H9 (cell line): ENCODE results near the gene WDR91. TPM values are rescaled to one million over a fixed set of nuclear protein-coding genes. Genes with fewer than 3 reads are reported as not detected.

ENCODE experiments used
- DNase-seq: peaks from one replicate; pipeline ENCODE4 v3.0.0-alpha.2; 2017
- H2AFZ ChIP-seq: one replicate; pipeline ENCODE4 v1.6.1; 2013; ENCODE audit warnings: mild to moderate bottlenecking, low read length, control low read depth, moderate library complexity
- H2AK5ac ChIP-seq: 2 replicates; pipeline ENCODE4 v1.6.1; 2013; ENCODE audit warnings: low read length, control low read depth, mixed read lengths; ENCODE audit not compliant: insufficient read length
- H2BK120ac ChIP-seq: one replicate; pipeline ENCODE4 v1.6.1; 2013; ENCODE audit warnings: low read depth, mild to moderate bottlenecking, low read length, control low read depth, inconsistent platforms; ENCODE audit not compliant: poor library complexity, severe bottlenecking
- H2BK12ac ChIP-seq: 2 replicates; pipeline ENCODE4 v1.6.1; 2013; ENCODE audit warnings: low read length, control low read depth, mixed read lengths, low read depth; ENCODE audit not compliant: insufficient read length
- H2BK15ac ChIP-seq: 2 replicates; pipeline ENCODE4 v1.6.1; 2013; ENCODE audit warnings: low read depth, low read length, control low read depth
- H2BK20ac ChIP-seq: one replicate; pipeline ENCODE4 v1.6.1; 2013; ENCODE audit warnings: low read depth, mild to moderate bottlenecking, low read length, control low read depth, inconsistent platforms; ENCODE audit not compliant: poor library complexity, severe bottlenecking
- H2BK5ac ChIP-seq: 2 replicates; pipeline ENCODE4 v1.6.1; 2013; ENCODE audit warnings: low read length, control low read depth, mixed read lengths; ENCODE audit not compliant: insufficient read length
- H3K14ac ChIP-seq: 2 replicates; pipeline ENCODE4 v1.6.1; 2013; ENCODE audit warnings: low read length, control low read depth; ENCODE audit not compliant: insufficient read depth
- H3K18ac ChIP-seq: 2 replicates; pipeline ENCODE4 v1.6.1; 2013; ENCODE audit warnings: low read depth, mild to moderate bottlenecking, mixed read lengths, low read length, control low read depth; ENCODE audit not compliant: insufficient read length
- H3K23ac ChIP-seq: 2 replicates; pipeline ENCODE4 v1.6.1; 2013; ENCODE audit warnings: low read length, control low read depth, mixed read lengths, low read depth; ENCODE audit not compliant: insufficient read length
- H3K23me2 ChIP-seq: 2 replicates; pipeline ENCODE4 v1.6.1; 2013; ENCODE audit warnings: low read depth, mild to moderate bottlenecking, mixed read lengths, low read length, control low read depth; ENCODE audit not compliant: insufficient read length, poor library complexity, severe bottlenecking
- H3K27ac ChIP-seq: 2 replicates; pipeline ENCODE4 v1.5.1; 2013; ENCODE audit warnings: low read length, control low read depth, mixed read lengths, low read depth; ENCODE audit not compliant: insufficient read length
- H3K27me3 ChIP-seq: 2 replicates; pipeline ENCODE4 v1.6.1; 2013; ENCODE audit warnings: low read length, control low read depth, inconsistent platforms; ENCODE audit not compliant: insufficient read depth
- H3K4ac ChIP-seq: 2 replicates; pipeline ENCODE4 v1.6.1; 2013; ENCODE audit warnings: low read depth, mild to moderate bottlenecking, control low read depth, inconsistent platforms, low read length, moderate library complexity
- H3K4me1 ChIP-seq: 2 replicates; pipeline ENCODE4 v1.6.1; 2013; ENCODE audit warnings: low read length, control low read depth, inconsistent platforms; ENCODE audit not compliant: insufficient read depth
- H3K4me2 ChIP-seq: 2 replicates; pipeline ENCODE4 v1.6.1; 2013; ENCODE audit warnings: low read length, control low read depth, mixed read lengths; ENCODE audit not compliant: insufficient read length, insufficient read depth
- H3K56ac ChIP-seq: 2 replicates; pipeline ENCODE4 v1.6.1; 2013; ENCODE audit warnings: low read depth, mild to moderate bottlenecking, mixed read lengths, low read length, control low read depth; ENCODE audit not compliant: insufficient read length
- H3K79me1 ChIP-seq: 2 replicates; pipeline ENCODE4 v1.6.1; 2013; ENCODE audit warnings: low read depth, mild to moderate bottlenecking, moderate library complexity, low read length, control low read depth, inconsistent platforms; ENCODE audit not compliant: insufficient read depth, poor library complexity, severe bottlenecking
- H3K79me2 ChIP-seq: 2 replicates; pipeline ENCODE4 v1.6.1; 2013; ENCODE audit warnings: low read length, control low read depth, inconsistent platforms; ENCODE audit not compliant: insufficient read depth
- H3K9ac ChIP-seq: 2 replicates; pipeline ENCODE4 v1.6.1; 2013; ENCODE audit warnings: low read length, control low read depth, mixed read lengths; ENCODE audit not compliant: insufficient read length; ENCODE audit errors: extremely low read depth
- H3K9me3 ChIP-seq: one replicate; pipeline ENCODE4 v1.6.1; 2013; ENCODE audit warnings: low read depth, low read length, inconsistent platforms; ENCODE audit not compliant: control insufficient read depth
- H3T11ph ChIP-seq: one replicate; pipeline ENCODE4 v1.6.1; 2013; ENCODE audit warnings: mild to moderate bottlenecking, low read length, control low read depth, inconsistent platforms
- H4K20me1 ChIP-seq: one replicate; pipeline ENCODE4 v1.6.1; 2013; ENCODE audit not compliant: control insufficient read depth, insufficient read length, insufficient read depth
- H4K5ac ChIP-seq: 2 replicates; pipeline ENCODE4 v1.6.1; 2013; ENCODE audit warnings: low read depth, mild to moderate bottlenecking, mixed read lengths, low read length, control low read depth; ENCODE audit not compliant: insufficient read length
- H4K8ac ChIP-seq: replicated peaks from 2 replicates; pipeline ENCODE4 v1.6.1; 2013; ENCODE audit warnings: low read length, control low read depth, mixed read lengths, low read depth; ENCODE audit not compliant: insufficient read length
- H4K91ac ChIP-seq: 2 replicates; pipeline ENCODE4 v1.6.1; 2013; ENCODE audit warnings: low read depth, mild to moderate bottlenecking, moderate library complexity, mixed read lengths, low read length, control low read depth; ENCODE audit not compliant: insufficient read length
- H3K27ac Mint-ChIP-seq, 3 experiments: 2 replicates in 2 of 3; 3 replicates in 1 of 3; pipeline ENCODE4 v1.8.0; 2020 to 2021; ENCODE audit warnings: mixed read lengths in 3 of 3, mild to moderate bottlenecking in 1 of 3, moderate library complexity in 1 of 3
- H3K27me3 Mint-ChIP-seq: 2 replicates; pipeline ENCODE4 v1.8.0; 2021; ENCODE audit warnings: low read depth, mild to moderate bottlenecking, moderate library complexity, mixed read lengths
- H3K36me3 Mint-ChIP-seq, 3 experiments: 2 replicates in 2 of 3; 3 replicates in 1 of 3; pipeline ENCODE4 v1.8.0; 2020 to 2021; ENCODE audit warnings: low read depth in 3 of 3, mixed read lengths in 3 of 3; ENCODE audit not compliant: insufficient read depth in 1 of 3
- H3K4me1 Mint-ChIP-seq, 2 experiments: 2 replicates each; pipeline ENCODE4 v1.8.0; 2020; ENCODE audit warnings: mixed read lengths in 2 of 2
- H3K4me3 Mint-ChIP-seq, 2 experiments: 2 replicates in 1 of 2; 3 replicates in 1 of 2; pipeline ENCODE4 v1.8.0; 2020 to 2021; ENCODE audit warnings: mild to moderate bottlenecking in 2 of 2, mixed read lengths in 2 of 2, moderate library complexity in 1 of 2
- H3K9me3 Mint-ChIP-seq, 2 experiments: 2 replicates in 1 of 2; 3 replicates in 1 of 2; pipeline ENCODE4 v1.8.0; 2020; ENCODE audit warnings: mild to moderate bottlenecking in 2 of 2, mixed read lengths in 2 of 2, moderate library complexity in 1 of 2
- WGBS: extraction: QIAGEN DNeasy Blood & Tissue Kit; methylation state at CpG from one replicate; pipeline ENCODE4 v1.1.7; 2013; ENCODE audit warnings: missing lambda C conversion rate, low lambda C conversion rate, mixed read lengths; ENCODE audit not compliant: insufficient read length; ENCODE audit errors: extremely low coverage; 5-methylcytosine and 5-hydroxymethylcytosine counted together
- total RNA-seq: library from RNA; stranded (reverse); gene quantifications from 2 replicates; pipeline ENCODE4 v1.2.1, GENCODE V29; 2021
- TF ChIP-seq, protein P1 (sequence below): fragments of 200-600 bp; sonication (generic); conservative IDR thresholded peaks from 3 replicates; pipeline ENCODE4 v1.8.0; 2021; ENCODE audit warnings: antibody characterized with exemption, mild to moderate bottlenecking

The WDR91 gene
- total RNA-seq, 1 experiment from 2014 or later: 9.4 TPM

DNA sequence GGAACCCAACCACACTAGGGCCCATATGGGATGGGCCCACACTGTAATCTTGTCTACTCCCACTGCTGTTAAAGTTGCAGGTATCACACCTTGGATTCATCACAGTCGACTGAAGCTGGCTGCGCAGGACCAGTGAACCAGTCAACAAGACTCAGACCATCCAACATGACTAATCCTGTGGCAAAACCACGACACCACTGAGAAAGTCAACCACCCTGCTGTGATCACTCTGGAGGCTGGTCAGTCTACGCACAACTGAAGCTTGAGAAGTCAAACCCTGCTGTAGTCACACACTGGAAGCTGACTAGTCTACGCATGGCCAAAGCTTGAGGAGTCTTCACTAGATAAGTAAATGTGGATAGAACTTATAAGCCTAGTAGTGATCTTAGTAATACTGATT is 31.2 kb downstream of the WDR91 start:
- Histone ChIP-seq H3K27ac (no peak overlapping the region), H3K27me3 (no peaks in the 10 kb centered on the region), H3K14ac (no peak overlapping the region), H4K5ac (no peak overlapping the region), H3K4me2 (no peak overlapping the region), H2BK12ac (no peak overlapping the region), H3T11ph (no peak overlapping the region), H3K23me2 (no peaks in the 10 kb centered on the region), H2BK5ac (no peak overlapping the region), H2AK5ac (no peak overlapping the region), H2BK120ac (no peak overlapping the region), H2AFZ (no peak overlapping the region), H2BK15ac (no peak overlapping the region), H3K4me1 (peaks cover 5% of the 10 kb centered on the region; the same call in 1 of the 2 replicates), H3K79me1 (no peaks in the 10 kb centered on the region), H3K79me2 (no peaks in the 10 kb centered on the region), H2BK20ac (no peak overlapping the region), H4K91ac (no peak overlapping the region), H3K9me3 (peaks cover 25% of the 10 kb centered on the region), H4K20me1 (no peaks in the 10 kb centered on the region), H3K9ac (no peak overlapping the region), H3K4ac (no peak overlapping the region), H4K8ac (no peak overlapping the region), H3K56ac (no peak overlapping the region), H3K18ac (no peak overlapping the region), H3K23ac (no peak overlapping the region)
- TF ChIP-seq, protein P1, sequence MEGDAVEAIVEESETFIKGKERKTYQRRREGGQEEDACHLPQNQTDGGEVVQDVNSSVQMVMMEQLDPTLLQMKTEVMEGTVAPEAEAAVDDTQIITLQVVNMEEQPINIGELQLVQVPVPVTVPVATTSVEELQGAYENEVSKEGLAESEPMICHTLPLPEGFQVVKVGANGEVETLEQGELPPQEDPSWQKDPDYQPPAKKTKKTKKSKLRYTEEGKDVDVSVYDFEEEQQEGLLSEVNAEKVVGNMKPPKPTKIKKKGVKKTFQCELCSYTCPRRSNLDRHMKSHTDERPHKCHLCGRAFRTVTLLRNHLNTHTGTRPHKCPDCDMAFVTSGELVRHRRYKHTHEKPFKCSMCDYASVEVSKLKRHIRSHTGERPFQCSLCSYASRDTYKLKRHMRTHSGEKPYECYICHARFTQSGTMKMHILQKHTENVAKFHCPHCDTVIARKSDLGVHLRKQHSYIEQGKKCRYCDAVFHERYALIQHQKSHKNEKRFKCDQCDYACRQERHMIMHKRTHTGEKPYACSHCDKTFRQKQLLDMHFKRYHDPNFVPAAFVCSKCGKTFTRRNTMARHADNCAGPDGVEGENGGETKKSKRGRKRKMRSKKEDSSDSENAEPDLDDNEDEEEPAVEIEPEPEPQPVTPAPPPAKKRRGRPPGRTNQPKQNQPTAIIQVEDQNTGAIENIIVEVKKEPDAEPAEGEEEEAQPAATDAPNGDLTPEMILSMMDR: no peak
- DNase-seq: no peak
- no peak overlapping the region for H3K4me3 Mint-ChIP-seq
- H3K27me3 Mint-ChIP-seq: no peaks in the 10 kb centered on the region
- WGBS: no CpG with 5 or more reads among the region's 5 CpGs
- peaks cover 12 to 27% of the 10 kb centered on the region in 2 experiments for H3K4me1 Mint-ChIP-seq
- H3K9me3 Mint-ChIP-seq: peaks cover 34 to 37% of the 10 kb centered on the region in 2 experiments
- no peak overlapping the region for H3K27ac Mint-ChIP-seq
- peaks cover 30 to 65% (median 47%) of the 10 kb centered on the region in 3 experiments for H3K36me3 Mint-ChIP-seq
